Activated naive CD4-positive, alpha-beta T cell treated with anti-CD3 and anti-CD28 coated beads, Interleukin-2, amount 50 U/mL, for 24 hours (primary cell): Measurements from ENCODE around the gene RTN1.
"Not testable (repeated sequence)": the region's sequence is repeated elsewhere in the genome, so short reads cannot be mapped to it uniquely, and the experiment has no call there.

Experiments
- H3K27ac Mint-ChIP-seq: one replicate; pipeline ENCODE4 v1.8.0; 2021; ENCODE audit warnings: mild to moderate bottlenecking, mixed read lengths
- H3K27me3 Mint-ChIP-seq: one replicate; pipeline ENCODE4 v1.8.0; 2021; ENCODE audit warnings: mixed read lengths
- H3K36me3 Mint-ChIP-seq: one replicate; pipeline ENCODE4 v1.8.0; 2021; ENCODE audit warnings: mixed read lengths
- H3K4me1 Mint-ChIP-seq: one replicate; pipeline ENCODE4 v1.8.0; 2021; ENCODE audit warnings: mixed read lengths
- H3K4me3 Mint-ChIP-seq: one replicate; pipeline ENCODE4 v1.8.0; 2021; ENCODE audit warnings: mild to moderate bottlenecking, mixed read lengths
- H3K9me3 Mint-ChIP-seq: one replicate; pipeline ENCODE4 v1.8.0; 2021; ENCODE audit warnings: mixed read lengths

Gene RTN1

GRCh38 chr14:59657769-59658168, 212.8 kb downstream of the RTN1 start:
- Mint-ChIP-seq H3K4me1 (no peaks in the 10 kb centered on the region), H3K36me3 (no peaks in the 10 kb centered on the region), H3K4me3 (no peak overlapping the region), H3K9me3 (peaks cover 2% of the 10 kb centered on the region), H3K27ac (no peak overlapping the region), H3K27me3 (no peaks in the 10 kb centered on the region)

GRCh38 chr14:59656473-59656872, 214.1 kb downstream of the RTN1 start:
- Mint-ChIP-seq H3K36me3 (no peaks in the 10 kb centered on the region), H3K9me3 (peaks cover 5% of the 10 kb centered on the region), H3K4me3 (no peak overlapping the region), H3K27ac (no peak overlapping the region), H3K4me1 (no peaks in the 10 kb centered on the region), H3K27me3 (no peaks in the 10 kb centered on the region)

- not testable (repeated sequence) for H3K4me1 Mint-ChIP-seq, H3K27ac Mint-ChIP-seq, H3K27me3 Mint-ChIP-seq, H3K4me3 Mint-ChIP-seq, H3K36me3 Mint-ChIP-seq
- H3K9me3 Mint-ChIP-seq: peaks cover 10% of the 10 kb centered on the region
Observed at GRCh38 chr14:59654131-59654530, 216.4 kb downstream of the RTN1 start.

DNA sequence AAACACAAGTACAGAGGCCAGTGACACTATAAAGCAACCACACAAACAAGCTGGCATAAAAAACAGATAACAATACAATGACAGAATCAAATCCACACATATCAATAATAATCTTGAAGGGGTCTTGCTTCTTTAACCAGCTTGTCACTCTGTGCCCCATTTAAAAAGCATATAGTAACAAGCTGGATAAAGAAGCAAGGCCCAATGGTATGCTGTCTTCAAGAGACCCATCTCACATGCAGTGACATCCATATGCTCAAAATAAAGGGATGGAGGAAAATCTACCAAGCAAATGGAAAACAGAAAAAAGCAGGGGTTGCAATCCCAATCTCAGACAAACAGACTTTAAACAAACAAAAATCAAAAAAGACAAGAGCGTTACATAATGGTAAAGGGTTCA, 223.7 kb downstream of the RTN1 start:
- not testable (repeated sequence) for H3K27me3 Mint-ChIP-seq, H3K36me3 Mint-ChIP-seq, H3K27ac Mint-ChIP-seq, H3K4me1 Mint-ChIP-seq, H3K4me3 Mint-ChIP-seq
- H3K9me3 Mint-ChIP-seq: peaks cover 39% of the 10 kb centered on the region

- no peak overlapping the region for H3K4me3 Mint-ChIP-seq
- H3K27me3 Mint-ChIP-seq: peaks cover 4% of the 10 kb centered on the region
- H3K4me1 Mint-ChIP-seq: no peaks in the 10 kb centered on the region
- peaks cover 22% of the 10 kb centered on the region for H3K9me3 Mint-ChIP-seq
- no peak overlapping the region for H3K27ac Mint-ChIP-seq
- no peaks in the 10 kb centered on the region for H3K36me3 Mint-ChIP-seq
Observed at GRCh38 chr14:59638885-59639284, 231.7 kb downstream of the RTN1 start.

DNA sequence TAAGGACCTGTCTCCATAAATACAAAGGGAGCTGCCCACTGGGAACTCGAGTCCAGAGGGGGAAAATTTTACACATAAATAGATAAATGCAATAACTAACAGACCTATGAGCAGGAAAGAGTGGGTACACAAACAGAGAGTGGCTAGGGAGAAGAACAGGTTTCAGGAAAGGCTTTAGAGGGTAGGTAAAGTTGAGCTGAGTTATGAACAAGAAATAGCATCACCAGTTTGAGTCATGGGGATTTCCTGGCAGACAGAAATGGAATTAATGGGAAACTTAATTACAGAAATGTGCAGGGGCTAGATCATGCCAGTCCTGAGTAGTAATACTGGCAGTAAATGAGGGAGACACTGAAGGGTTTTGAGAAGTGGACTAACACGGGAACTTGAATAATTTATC, 236.0 kb downstream of the RTN1 start:
- H3K4me1 Mint-ChIP-seq: no peaks in the 10 kb centered on the region
- H3K9me3 Mint-ChIP-seq: peaks cover 9% of the 10 kb centered on the region
- H3K27ac Mint-ChIP-seq: no peak overlapping the region
- peaks cover 25% of the 10 kb centered on the region for H3K27me3 Mint-ChIP-seq
- H3K36me3 Mint-ChIP-seq: no peaks in the 10 kb centered on the region
- no peak overlapping the region for H3K4me3 Mint-ChIP-seq

GRCh38 chr14:59633486-59633885, 237.1 kb downstream of the RTN1 start:
- peaks cover 34% of the 10 kb centered on the region for H3K27me3 Mint-ChIP-seq

GRCh38 chr14:59632381-59632780, 238.2 kb downstream of the RTN1 start:
- H3K4me1 Mint-ChIP-seq: no peaks in the 10 kb centered on the region
- no peak overlapping the region for H3K4me3 Mint-ChIP-seq
- H3K9me3 Mint-ChIP-seq: peaks cover 9% of the 10 kb centered on the region
- H3K36me3 Mint-ChIP-seq: no peaks in the 10 kb centered on the region
- no peak overlapping the region for H3K27ac Mint-ChIP-seq
- H3K27me3 Mint-ChIP-seq: peaks cover 38% of the 10 kb centered on the region

More at GRCh38 chr14:59633486-59633885, 237.1 kb downstream of the RTN1 start:
- H3K27ac Mint-ChIP-seq: no peak overlapping the region
- no peaks in the 10 kb centered on the region for H3K4me1 Mint-ChIP-seq
- H3K9me3 Mint-ChIP-seq: peaks cover 9% of the 10 kb centered on the region
- no peaks in the 10 kb centered on the region for H3K36me3 Mint-ChIP-seq
- no peak overlapping the region for H3K4me3 Mint-ChIP-seq

GRCh38 chr14:59631237-59631636, 239.3 kb downstream of the RTN1 start:
- Mint-ChIP-seq H3K9me3 (peaks cover 9% of the 10 kb centered on the region), H3K27ac (no peak overlapping the region), H3K4me1 (no peaks in the 10 kb centered on the region), H3K36me3 (no peaks in the 10 kb centered on the region), H3K27me3 (peaks cover 42% of the 10 kb centered on the region), H3K4me3 (no peak overlapping the region)

- H3K27me3 Mint-ChIP-seq: peaks cover 41% of the 10 kb centered on the region
- H3K4me3 Mint-ChIP-seq: no peak overlapping the region
Observed at GRCh38 chr14:59630288-59630963, 240.2 kb downstream of the RTN1 start.

DNA sequence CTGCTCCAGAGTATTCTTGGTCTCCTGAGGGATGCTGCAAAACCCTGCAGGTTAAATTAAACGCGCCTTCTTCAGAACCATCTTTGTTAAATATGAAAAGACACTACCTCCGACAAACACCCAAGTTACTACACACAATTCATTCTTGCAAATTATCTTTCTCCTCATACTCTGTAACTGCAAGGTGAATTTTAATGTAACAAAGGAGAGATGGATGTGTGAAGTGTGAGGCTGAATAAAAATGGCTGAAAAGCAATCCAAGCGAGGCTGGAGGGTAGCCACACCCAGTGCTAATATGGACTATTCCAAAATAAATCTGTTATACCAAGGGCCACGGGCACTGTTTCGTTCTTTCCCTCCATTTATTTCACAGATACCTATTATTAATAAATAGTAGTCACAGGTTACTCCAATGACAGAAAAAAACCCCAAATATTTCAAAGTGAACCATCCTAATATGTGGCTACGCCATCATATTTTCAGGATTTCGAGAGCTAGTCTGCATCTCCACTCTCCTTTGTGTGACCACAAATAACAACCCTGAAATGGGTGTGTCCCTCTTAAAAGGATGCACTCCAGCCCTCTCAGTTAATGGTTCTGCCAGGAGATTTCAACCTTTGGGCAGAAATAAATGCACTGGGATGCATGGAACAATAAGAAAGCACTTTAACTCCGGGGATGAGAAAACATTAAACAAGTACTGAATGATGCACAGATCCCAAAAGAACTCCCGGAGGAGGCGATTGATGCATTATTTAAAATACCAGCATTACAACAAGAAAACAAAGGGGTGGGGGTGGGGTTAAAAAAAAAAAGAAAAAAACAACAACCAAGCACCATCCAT, 240.9 kb downstream of the RTN1 start:
- Mint-ChIP-seq H3K27me3 (peaks cover 40% of the 10 kb centered on the region), H3K27ac (no peak overlapping the region), H3K4me1 (no peaks in the 10 kb centered on the region), H3K9me3 (peaks cover 3% of the 10 kb centered on the region), H3K36me3 (no peaks in the 10 kb centered on the region), H3K4me3 (no peak overlapping the region)

More at GRCh38 chr14:59630288-59630963, 240.2 kb downstream of the RTN1 start:
- H3K9me3 Mint-ChIP-seq: peaks cover 9% of the 10 kb centered on the region
- H3K27ac Mint-ChIP-seq: no peak overlapping the region
- no peaks in the 10 kb centered on the region for H3K4me1 Mint-ChIP-seq
- H3K36me3 Mint-ChIP-seq: no peaks in the 10 kb centered on the region

DNA sequence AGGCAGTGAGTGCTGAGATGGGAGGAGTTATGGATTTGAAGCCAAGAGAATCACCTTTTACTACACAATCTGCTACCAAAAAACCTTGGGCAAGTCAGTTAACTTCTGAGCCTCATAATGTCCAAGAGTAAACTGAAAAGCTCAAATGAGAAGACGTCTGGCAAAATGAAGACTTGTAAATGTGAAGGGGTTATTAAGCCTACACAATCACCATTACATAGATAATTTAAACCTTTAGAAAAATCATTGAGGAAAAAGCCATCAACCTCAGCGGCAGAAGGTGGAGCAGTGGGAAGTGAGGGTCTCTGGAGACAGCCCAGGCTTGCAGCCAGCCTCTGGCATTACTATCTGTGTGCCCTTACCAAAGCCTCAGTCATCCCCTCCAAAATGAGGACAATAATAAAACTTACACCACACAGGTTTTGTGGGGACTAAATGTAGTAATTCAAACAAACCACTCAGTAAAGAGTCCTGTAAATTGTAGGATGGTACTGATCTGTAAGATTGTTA, 243.5 kb downstream of the RTN1 start:
- H3K36me3 Mint-ChIP-seq: no peaks in the 10 kb centered on the region

DNA sequence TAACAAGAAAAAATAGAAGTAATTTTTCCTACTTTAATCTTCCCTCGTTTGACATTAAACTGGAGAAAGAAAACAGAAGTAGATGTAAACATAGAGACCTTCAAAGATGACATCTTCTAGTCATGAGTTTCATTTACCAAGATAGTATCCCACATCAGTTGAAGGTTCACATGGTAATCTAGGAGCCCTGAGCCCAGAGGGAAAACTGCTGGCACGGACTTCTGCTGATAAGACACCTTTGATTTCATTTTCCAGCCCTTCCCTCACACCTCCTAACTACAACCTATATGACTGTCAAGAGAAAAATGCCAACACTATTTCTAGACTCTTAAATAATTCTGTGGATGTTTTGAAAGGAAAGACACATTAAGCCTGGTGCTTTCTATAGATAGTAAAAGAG, 247.9 kb downstream of the RTN1 start:
- Mint-ChIP-seq H3K9me3 (no peaks in the 10 kb centered on the region), H3K27me3 (peaks cover 18% of the 10 kb centered on the region), H3K4me1 (no peaks in the 10 kb centered on the region), H3K36me3 (peaks cover 2% of the 10 kb centered on the region), H3K27ac (no peak overlapping the region), H3K4me3 (no peak overlapping the region)

More for the DNA sequence above, 243.5 kb downstream of the RTN1 start:
- peaks cover 39% of the 10 kb centered on the region for H3K27me3 Mint-ChIP-seq
- no peak overlapping the region for H3K27ac Mint-ChIP-seq
- no peaks in the 10 kb centered on the region for H3K9me3 Mint-ChIP-seq
- no peaks in the 10 kb centered on the region for H3K4me1 Mint-ChIP-seq
- H3K4me3 Mint-ChIP-seq: no peak overlapping the region

GRCh38 chr14:59619061-59619460, 251.5 kb downstream of the RTN1 start:
- Mint-ChIP-seq H3K4me3 (no peak overlapping the region), H3K27ac (no peak overlapping the region), H3K4me1 (no peaks in the 10 kb centered on the region), H3K9me3 (no peaks in the 10 kb centered on the region), H3K36me3 (peaks cover 2% of the 10 kb centered on the region), H3K27me3 (peaks cover 13% of the 10 kb centered on the region)

GRCh38 chr14:59601056-59601455, 269.5 kb downstream of the RTN1 start:
- Mint-ChIP-seq H3K4me1 (no peaks in the 10 kb centered on the region), H3K4me3 (no peak overlapping the region), H3K27ac (no peak overlapping the region), H3K27me3 (peaks cover 7% of the 10 kb centered on the region), H3K9me3 (no peaks in the 10 kb centered on the region), H3K36me3 (no peaks in the 10 kb centered on the region)
